Skeletal muscle cell (primary cell): Measurements from ENCODE around the gene FLOT1.

ENCODE experiments used
- DNase-seq: peaks from one replicate; pipeline ENCODE4 v3.0.0-alpha.2; 2010; ENCODE audit warnings: low read depth
- H3K4me3 ChIP-seq: 2 replicates; pipeline ENCODE4 v1.5.1; 2011; ENCODE audit warnings: low read depth, mild to moderate bottlenecking, control low read depth, low read length, moderate library complexity

FLOT1 gene

DNA sequence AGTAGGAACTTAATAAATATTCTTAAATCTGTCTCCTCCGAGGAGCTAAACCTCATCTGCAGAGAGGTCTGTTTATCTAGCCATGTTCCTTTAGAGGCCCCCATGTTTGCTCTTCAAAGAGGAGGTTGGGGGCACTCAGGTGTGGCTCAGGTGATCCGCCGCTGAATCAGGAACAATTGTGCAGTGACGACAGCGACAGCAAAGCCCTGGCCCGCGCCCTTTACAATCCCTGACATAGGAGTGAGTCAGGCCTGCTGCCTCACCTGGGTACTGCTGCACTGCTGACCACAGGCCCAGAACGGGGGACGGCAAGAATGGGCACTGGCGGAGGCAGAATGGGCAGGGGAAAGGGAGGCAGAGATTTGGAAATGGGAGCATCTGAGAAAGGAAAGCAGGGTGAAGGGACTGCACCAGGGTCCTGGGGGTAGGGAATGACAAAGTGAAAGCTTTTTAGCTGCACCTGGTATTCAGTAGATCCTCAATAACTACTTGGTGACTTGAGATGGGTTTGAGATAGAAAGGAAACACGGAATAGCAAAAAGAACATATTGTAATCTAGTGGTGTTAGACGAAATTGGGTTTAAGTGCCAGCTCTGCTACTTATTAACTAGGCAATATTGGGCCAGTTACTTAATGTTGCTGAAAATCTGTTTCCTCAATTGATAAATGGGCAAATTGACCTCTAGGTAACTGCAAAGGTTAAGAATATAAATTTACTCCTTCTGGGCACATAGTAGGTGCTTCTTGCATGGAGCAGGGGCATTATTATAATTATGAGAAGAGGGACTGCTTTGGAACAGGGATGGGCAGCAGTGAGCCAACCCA, 7.3 kb upstream of the FLOT1 start:
- no peak for DNase-seq
- no peak overlapping the region for H3K4me3 ChIP-seq

GRCh38 chr6:30748851-30749540, 6.5 kb upstream of the FLOT1 start:
- H3K4me3 ChIP-seq, result no peak overlapping the region
- DNase-seq, result no peak

- DNase-seq, result no peak
- no peak overlapping the region for H3K4me3 ChIP-seq
Measured at GRCh38 chr6:30747902-30748769, 5.6 kb upstream of the FLOT1 start.

DNA sequence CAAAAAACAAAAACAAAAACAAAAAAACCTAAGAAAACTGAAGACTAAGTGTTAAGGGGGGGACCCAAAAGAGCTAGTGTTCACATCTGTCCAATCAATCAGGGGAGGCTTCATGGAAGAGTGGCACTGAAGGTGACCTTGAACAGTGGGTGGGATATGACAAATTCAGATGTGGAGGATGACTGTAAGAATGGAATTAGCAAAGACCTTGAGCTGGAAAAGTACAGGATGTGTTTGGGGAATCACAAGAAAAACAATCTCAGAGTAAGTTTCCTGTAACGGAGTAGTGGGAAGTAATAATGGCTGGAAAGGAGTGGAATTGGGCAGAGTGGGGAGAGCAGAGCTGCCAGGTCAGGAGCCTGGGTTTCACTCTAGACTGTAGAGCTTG, 4.8 kb upstream of the FLOT1 start:
- DNase-seq, result no peak
- H3K4me3 ChIP-seq, result no peak overlapping the region

- H3K4me3 ChIP-seq, result peak within 1 kb of the TSS; percentile 74
Measured at GRCh38 chr6:30744054-30744805, 1.7 kb upstream of the FLOT1 start, which contains the start of gene IER3. Gene IER3 (minus strand): TSS chr6:30744547. CDS start chr6:30744518, 29 bp downstream.

DNA sequence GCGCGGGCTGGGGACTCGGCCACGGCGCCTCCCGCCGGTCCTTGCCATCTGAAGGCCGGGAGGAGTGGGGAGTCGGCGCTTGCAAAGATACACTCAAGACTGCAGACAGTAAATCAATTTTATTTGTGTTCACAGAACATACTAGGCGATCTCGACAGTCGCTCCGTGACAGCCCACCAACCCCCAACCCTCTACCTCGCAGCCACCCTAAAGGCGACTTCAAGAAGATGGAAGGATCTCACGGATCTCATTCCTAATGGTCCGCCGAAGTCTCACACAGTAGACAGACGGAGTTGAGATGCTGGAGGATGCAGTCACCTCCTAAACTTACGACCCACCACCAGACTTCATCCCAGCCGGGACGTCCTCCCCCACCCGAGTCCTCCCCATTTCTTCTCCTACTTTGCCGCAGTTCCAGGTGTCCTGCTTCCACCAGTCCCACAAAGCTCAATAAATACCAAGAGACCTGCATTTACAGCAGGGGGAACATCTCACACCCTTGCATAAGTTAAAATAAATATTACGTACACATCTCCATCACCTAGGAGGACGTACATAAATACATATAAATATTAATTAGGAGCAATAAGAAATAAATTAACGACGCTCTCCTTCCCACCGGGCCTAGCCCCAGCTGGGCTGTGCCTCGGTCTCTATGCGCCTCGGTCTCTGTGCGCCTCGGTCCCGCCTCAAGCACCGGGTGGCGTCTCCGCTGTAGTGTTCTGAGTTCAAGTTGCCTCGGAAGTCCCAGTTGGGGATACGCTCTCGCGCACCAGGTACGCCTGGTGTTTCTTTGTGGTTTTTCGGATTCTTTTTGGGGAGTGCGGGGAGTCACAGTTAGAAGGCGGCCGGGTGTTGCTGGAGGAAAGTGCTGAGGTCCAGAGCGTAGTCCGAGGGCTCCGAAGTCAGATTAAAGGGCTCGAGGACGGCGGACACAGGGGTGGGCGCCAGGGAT, 889 bp upstream of the FLOT1 start:
- no peak for DNase-seq

More at GRCh38 chr6:30744054-30744805, 1.7 kb upstream of the FLOT1 start, which contains the start of gene IER3:
- peak; percentile 59 for DNase-seq

GRCh38 chr6:30741789-30742315, 635 bp downstream of the FLOT1 start:
- no peak for DNase-seq
- peak overlapping the region; percentile 74 for H3K4me3 ChIP-seq

More for the DNA sequence above, 889 bp upstream of the FLOT1 start:
- peak overlapping the region; percentile 74 for H3K4me3 ChIP-seq

DNA sequence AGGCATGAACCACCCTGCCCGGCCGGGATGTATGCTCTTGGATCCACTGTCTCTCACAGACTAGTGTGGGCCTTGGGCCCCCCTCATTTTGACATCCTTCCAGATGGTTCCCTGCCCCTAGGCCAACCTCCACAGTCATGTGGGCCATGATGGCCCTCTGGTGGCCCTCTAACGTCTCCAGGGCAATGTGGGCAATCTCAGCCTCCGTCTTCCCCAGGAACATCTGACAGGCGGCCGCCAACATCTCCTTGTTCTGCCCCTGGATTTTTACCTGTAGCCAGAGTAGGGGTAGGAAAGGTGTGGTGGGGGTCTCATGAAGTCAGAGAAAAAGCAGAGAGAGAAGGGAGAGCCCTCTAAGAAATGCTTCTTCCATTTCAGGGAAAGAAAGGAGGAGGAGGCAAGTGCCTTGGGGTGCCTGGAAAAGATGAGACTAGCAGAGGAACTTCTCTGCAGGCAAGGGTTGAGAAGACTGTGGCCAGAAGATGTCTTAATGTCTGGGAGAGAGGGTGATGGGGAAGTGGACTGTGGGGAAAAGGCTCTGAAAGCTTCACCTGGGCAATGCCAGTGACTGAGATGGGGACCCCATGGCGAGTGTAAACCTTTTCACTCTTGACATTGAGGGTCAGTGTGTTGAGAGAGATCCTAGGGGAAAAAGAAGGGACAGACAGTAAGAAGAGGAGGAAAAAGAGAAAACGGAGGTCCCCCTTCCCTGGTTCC, 1.3 kb downstream of the FLOT1 start:
- H3K4me3 ChIP-seq, result peak overlapping the region; percentile 74
- DNase-seq, result no peak

- no peak for DNase-seq
- H3K4me3 ChIP-seq, result no peak overlapping the region
Measured at GRCh38 chr6:30740540-30740870, 2.0 kb downstream of the FLOT1 start.

GRCh38 chr6:30738532-30738931, 4.0 kb downstream of the FLOT1 start:
- no peak for DNase-seq
- H3K4me3 ChIP-seq, result no peak overlapping the region

DNA sequence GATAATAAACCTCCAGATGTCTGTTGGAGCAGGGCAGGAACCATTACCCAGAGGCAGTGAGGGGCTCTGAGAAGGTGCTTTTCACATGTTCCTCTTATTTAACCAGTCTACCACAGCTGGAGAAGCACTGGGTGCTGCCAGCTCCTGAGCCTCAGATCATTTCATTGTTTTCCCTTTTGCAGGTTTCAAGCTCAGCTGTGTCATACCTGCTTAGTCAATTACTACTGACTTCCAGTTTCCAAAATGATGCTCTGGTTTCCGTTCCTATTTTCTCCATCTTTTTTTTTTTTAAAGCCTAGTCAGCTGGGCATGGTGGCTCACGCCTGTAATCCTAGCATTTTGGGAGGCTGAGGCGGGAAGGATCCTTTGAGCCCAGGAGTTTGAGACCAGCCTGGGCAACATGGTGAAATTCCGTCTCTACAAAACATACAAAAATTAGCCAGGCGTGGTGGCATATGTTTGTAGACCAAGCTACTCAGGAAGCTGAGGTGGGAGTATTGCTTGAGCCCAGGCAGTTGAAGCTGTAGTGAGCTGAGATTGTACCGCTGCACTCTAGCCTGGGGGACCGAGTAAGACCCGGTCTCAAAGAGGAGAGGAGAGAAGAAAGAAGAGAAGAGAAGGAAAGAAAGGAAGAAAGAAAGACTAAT, 6.7 kb downstream of the FLOT1 start:
- no peak for DNase-seq
- no peak overlapping the region for H3K4me3 ChIP-seq

DNA sequence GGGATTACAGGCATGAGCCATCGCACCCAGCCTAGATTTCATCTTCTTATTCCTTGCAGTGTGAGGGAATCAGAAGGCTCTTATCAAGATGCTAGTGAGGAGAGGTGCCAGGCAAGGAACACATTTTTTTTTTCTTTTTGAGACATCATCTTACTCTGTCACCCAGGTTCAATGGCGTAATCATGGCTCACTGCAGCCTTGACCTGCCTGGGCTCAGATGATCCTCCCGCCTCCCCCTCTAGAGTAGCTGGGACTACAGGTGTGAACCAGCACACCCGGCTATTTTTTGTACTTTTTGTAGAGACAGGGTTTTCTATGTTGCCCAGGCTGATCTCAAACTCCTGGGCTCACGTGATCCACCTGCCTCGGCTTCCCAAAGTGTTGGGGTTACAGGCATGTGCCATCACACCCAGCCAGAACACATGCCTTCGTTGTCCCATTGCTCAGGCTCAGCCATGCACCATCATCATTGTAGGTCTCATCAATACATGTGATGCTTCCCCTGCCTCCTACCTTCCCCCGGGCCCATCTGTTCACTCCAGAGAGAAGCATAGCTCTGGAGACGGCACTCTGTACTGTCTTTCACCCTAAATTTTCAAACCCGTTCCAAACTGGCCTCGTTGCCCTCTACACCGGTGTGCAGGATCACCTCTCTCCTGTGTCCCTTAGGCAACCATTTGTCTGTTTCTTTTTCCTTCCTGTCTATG, 10.1 kb downstream of the FLOT1 start:
- no peak for DNase-seq
- no peak overlapping the region for H3K4me3 ChIP-seq

DNA sequence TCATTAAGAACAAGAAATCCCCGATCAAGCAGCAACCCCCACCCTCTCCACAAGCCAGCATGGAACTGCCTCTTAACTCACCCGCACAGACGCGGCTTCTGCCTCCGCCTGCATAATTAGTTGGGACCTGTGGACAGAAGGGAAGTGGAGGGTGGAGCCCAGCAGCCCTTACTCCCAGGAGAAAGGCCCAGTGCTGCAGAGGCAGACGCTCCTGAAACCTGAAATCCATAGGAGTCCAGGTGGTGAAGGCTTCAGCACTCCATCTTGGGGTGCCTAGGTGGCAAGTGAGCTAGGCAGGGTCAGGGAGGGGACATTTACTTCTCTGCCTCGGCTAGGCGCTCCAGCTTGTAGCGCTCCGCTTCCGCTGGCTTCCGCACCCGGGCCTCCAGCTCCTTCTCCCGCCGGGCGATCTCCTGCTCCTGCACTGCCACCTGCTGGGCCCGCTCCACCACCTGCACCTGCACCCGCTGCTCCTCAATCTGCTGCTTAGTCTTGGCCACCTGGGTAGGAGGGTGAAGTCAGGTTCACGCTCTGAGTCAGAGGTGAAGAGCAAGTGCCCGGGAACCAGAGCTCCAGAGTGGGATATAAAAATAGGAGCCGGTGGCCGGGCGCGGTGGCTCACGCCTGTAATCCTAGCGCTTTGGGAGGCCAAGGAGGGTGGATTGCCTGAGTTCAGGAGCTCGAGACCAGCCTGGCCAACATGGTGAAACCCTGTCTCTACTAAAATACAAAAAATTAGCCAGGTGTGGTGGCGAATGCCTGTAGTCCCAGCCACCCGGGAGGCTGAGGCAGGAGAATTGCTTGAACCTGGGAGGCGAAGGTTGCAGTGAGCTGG, 11.7 kb downstream of the FLOT1 start:
- DNase-seq, result no peak
- H3K4me3 ChIP-seq, result no peak overlapping the region

GRCh38 chr6:30727920-30728553, 14.4 kb downstream of the FLOT1 start:
- H3K4me3 ChIP-seq, result no peak overlapping the region
- DNase-seq, result no peak
